GM21515 (cell line): ENCODE data around the gene S100A14.

Experiments
- ATAC-seq: cut with Tn5 transposase; IDR thresholded peaks from one replicate; pipeline ENCODE4 v1.9.1; 2021; ENCODE audit not compliant: unreplicated experiment

The S100A14 gene

DNA sequence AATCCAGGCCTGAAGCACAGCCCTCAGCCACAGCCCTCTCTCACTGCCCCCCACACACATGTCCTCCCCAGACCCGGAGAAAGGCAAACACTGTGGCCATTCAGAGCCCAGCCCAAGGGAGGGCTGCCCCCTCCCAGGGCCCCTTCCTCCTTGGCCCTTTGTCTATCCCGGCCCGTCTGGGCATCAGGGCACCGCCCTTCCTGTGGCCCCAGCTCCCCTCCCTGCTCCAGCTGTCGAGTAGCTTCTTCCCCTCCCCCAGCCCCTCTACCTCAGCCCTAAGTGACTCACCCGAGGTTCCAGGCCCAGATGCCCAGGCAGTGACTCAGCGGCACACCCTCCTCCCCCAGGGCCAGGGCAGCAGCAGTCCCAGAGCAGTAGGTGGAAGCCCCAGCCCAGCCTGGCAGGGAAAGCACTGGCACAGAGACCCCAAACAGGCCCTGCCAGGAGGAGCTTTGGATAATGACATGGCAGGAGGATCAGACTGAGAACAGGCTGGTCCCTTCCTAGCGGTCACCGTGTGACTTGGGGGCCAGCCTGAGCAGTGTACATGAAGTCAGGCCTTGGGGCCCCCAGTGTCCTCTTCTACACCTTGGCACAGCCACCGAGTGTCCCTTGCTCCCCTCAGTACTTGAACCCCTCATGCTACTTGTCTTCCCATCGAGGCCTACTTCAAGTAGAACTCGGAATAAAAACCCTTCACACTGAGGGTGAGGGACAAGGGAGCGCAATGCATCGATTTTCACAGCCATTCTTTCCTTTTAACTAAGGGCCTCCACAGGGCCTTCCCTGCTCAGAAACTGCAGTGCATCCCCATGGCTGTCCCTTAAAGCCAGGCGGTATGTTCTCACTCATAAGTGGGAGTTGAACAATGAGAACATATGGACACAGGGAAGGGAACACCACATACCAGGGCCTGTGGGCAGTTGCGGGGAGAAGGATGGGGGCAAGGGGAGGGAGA, 49.4 kb downstream of the S100A14 start:
- ATAC-seq, result no peak

DNA sequence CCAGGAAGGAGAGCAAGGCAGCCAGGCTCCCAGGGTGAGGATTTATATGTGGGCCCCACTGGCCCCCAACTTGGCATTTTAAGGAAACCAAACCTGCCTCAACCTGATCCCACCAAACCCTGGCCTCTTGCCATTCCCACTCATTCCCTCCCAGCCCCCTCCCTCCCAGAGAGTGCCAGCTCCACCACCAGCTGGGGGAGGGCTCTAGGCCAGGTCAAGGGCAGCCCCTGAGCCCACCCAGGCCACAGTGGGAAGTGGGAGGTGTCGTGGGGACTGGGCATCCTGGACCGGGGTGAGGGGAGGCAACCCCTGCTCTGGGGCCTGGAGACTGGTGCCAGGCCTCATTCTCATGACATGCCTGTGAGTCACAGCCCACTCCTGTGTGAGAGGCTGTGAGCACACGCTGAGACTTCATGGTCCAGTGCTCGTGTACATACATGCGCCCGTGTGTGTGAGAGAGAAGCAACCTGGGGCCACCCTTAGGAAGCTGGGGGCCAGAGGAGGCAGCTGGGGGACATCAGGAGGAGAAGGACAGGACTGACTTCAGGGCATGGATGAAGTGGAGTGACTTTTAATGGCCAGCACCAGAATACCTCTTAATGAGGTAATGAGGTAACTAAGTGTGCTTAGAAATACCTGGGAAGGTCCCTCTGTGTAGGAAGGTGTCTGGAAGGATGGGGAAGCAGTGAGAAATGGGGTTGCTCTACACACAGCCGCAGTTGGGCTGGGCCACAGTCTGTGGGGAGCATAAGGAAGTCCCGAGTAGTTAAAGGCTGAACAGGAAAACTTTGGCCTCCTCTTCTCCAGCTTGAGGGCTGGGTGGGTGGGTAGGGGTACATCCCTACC, 50.4 kb downstream of the S100A14 start, which contains the start of gene S100A2:
Gene S100A2, minus strand, starts transcription at position 316 of the 846 bp plus-strand sequence. CDS start 1,967 bp downstream, outside the sequence.
- no peak for ATAC-seq
